Esophagus squamous epithelium (tissue), 5 donors: ENCODE measurements around the gene UBL3. TPM values are rescaled to one million over a fixed set of nuclear protein-coding genes. Genes with fewer than 3 reads are reported as not detected.

Experiments used
- DNase-seq: peaks from one replicate; lab custom pipeline; 2025; lab: John Stamatoyannopoulos, UW
- H3K27ac ChIP-seq, 4 donors: fragments of 200-600 bp; sonication (generic); one replicate each; pipeline ENCODE4 v1.5.1; 2016 to 2019; ENCODE audit warnings: mild to moderate bottlenecking in 1 of 4
- H3K27me3 ChIP-seq, 4 donors: fragments of 200-600 bp; sonication (generic); 1 replicate in 3 of 4; 2 replicates in 1 of 4; pipeline versions ENCODE4 v1.5.1 to v1.6.0; 2017 to 2021; ENCODE audit warnings: antibody characterized with exemption in 1 of 4
- H3K36me3 ChIP-seq, 3 donors: fragments of 200-600 bp; sonication (generic); one replicate each; pipeline ENCODE4 v1.5.1; 2016 to 2019
- H3K4me1 ChIP-seq, 3 donors: fragments of 200-600 bp; sonication (generic); one replicate each; pipeline ENCODE4 v1.5.1; 2017 to 2019
- H3K4me3 ChIP-seq, 4 donors: fragments of 200-600 bp; sonication (generic); 1 replicate in 3 of 4; 2 replicates in 1 of 4; pipeline ENCODE4 v1.5.1; 2016 to 2019; ENCODE audit warnings: mild to moderate bottlenecking in 2 of 4, moderate library complexity in 1 of 4
- H3K9me3 ChIP-seq, 3 donors: fragments of 200-600 bp; sonication (generic); one replicate each; pipeline ENCODE4 v1.5.1; 2016 to 2019
- CTCF ChIP-seq, 6 experiments: fragments of 450-650 bp in 4 of 6; fragments of 200-600 bp in 2 of 6; sonication (generic) in 2 of 6; IDR thresholded peaks; one replicate each; pipeline ENCODE4 v1.5.1; 2016 to 2019; ENCODE audit warnings: antibody characterized with exemption in 6 of 6, mild to moderate bottlenecking in 4 of 6, moderate library complexity in 4 of 6
- POLR2A ChIP-seq, 4 donors: fragments of 450-650 bp; IDR thresholded peaks; one replicate each; pipeline ENCODE4 v1.6.1; 2017; ENCODE audit warnings: antibody characterized with exemption in 4 of 4, mild to moderate bottlenecking in 4 of 4, moderate library complexity in 3 of 4
- WGBS, 2 donors: methylation state at CpG; one replicate each; pipeline ENCODE4 v1.1.5; 2018; 5-methylcytosine and 5-hydroxymethylcytosine counted together
- intact Hi-C: fragments of 100-400 bp; cut with DNase I; formaldehyde crosslinking; loops from one replicate; pipeline ENCODE4 v1.15.0; 2022
- total RNA-seq, 4 donors: library from RNA; depleted of rRNA; stranded (reverse); fragments of >200 nt; gene quantifications; one replicate each; pipeline ENCODE4 v1.1.0, GENCODE V29; 2016
- donor health status: DM: yes; HTN: yes; CAD: no.

Gene UBL3
- total RNA-seq, 4 donors from 2014 or later = 28.1 to 47.1 (median 35.4) TPM

- Histone ChIP-seq H3K36me3 (no peaks in the 10 kb centered on the region), H3K4me1 (no peaks in the 10 kb centered on the region), H3K9me3 (no peaks in the 10 kb centered on the region), H3K27ac (no peak overlapping the region), H3K4me3 (no peak overlapping the region), H3K27me3 (no peaks in the 10 kb centered on the region)
- 56 to 57% methylated on average over 7 of the region's 7 CpGs for WGBS, 2 donors
- TF ChIP-seq CTCF (IDR thresholded peaks at IDR 0.05) = no peak
- TF ChIP-seq POLR2A (IDR thresholded peaks at IDR 0.05) = no peak
- DNase-seq = no peak
- intact Hi-C loops = no loop called here
Measured at GRCh38 chr13:29884671-29885430, 34.4 kb upstream of the UBL3 start.

GRCh38 chr13:29883941-29884518, 33.6 kb upstream of the UBL3 start:
- no peak overlapping the region for H3K27ac ChIP-seq

GRCh38 chr13:29882076-29882475, 31.7 kb upstream of the UBL3 start:
- Histone ChIP-seq H3K4me3 (no peak overlapping the region), H3K27ac (no peak overlapping the region), H3K36me3 (no peaks in the 10 kb centered on the region), H3K27me3 (peaks cover 0 to 11% (median 0%) of the 10 kb centered on the region in 4 donors), H3K4me1 (no peaks in the 10 kb centered on the region), H3K9me3 (no peaks in the 10 kb centered on the region)
- DNase-seq = no peak
- intact Hi-C loops = no loop called here
- TF ChIP-seq CTCF (IDR thresholded peaks at IDR 0.05) (no peak), POLR2A (IDR thresholded peaks at IDR 0.05) (no peak)
- 0 to 22% methylated on average over 1 of the region's 1 CpG for WGBS, 2 donors

More at GRCh38 chr13:29883941-29884518, 33.6 kb upstream of the UBL3 start:
- intact Hi-C loops = no loop called here
- no peaks in the 10 kb centered on the region for H3K36me3 ChIP-seq
- H3K4me3 ChIP-seq = no peak overlapping the region
- no peaks in the 10 kb centered on the region for H3K9me3 ChIP-seq
- TF ChIP-seq CTCF (IDR thresholded peaks at IDR 0.05) (no peak), POLR2A (IDR thresholded peaks at IDR 0.05) (no peak)
- DNase-seq = no peak
- peaks cover 0 to 3% (median 0%) of the 10 kb centered on the region in 4 donors for H3K27me3 ChIP-seq
- WGBS, 2 donors = 80% methylated on average over 6 of the region's 6 CpGs
- no peaks in the 10 kb centered on the region for H3K4me1 ChIP-seq

- DNase-seq = no peak
- no peak overlapping the region for H3K27ac ChIP-seq
- TF ChIP-seq CTCF (IDR thresholded peaks at IDR 0.05) = no peak
- no peak for TF ChIP-seq POLR2A (IDR thresholded peaks at IDR 0.05)
- peaks cover 0 to 37% (median 0%) of the 10 kb centered on the region in 4 donors for H3K27me3 ChIP-seq
- no peaks in the 10 kb centered on the region for H3K4me1 ChIP-seq
- no peaks in the 10 kb centered on the region for H3K36me3 ChIP-seq
- intact Hi-C loops = no loop called here
- no peaks in the 10 kb centered on the region for H3K9me3 ChIP-seq
- H3K4me3 ChIP-seq = no peak overlapping the region
- WGBS, 2 donors = 73 to 77% methylated on average over 2 of the region's 2 CpGs
Measured at GRCh38 chr13:29878101-29878500, 27.7 kb upstream of the UBL3 start.

GRCh38 chr13:29877456-29878078, 27.1 kb upstream of the UBL3 start:
- Histone ChIP-seq H3K27me3 (peaks cover 0 to 41% (median 0%) of the 10 kb centered on the region in 4 donors), H3K9me3 (no peaks in the 10 kb centered on the region), H3K36me3 (no peaks in the 10 kb centered on the region), H3K4me1 (no peaks in the 10 kb centered on the region), H3K4me3 (no peak overlapping the region), H3K27ac (no peak overlapping the region)
- intact Hi-C loops = no loop called here
- no peak for DNase-seq
- TF ChIP-seq POLR2A (IDR thresholded peaks at IDR 0.05) (no peak), CTCF (IDR thresholded peaks at IDR 0.05) (no peak)
- 55 to 75% methylated on average over 6 of the region's 6 CpGs for WGBS, 2 donors
